Stimulated activated CD8-positive, alpha-beta memory T cell treated with anti-CD3 and anti-CD28 coated beads, Interleukin-7, amount 100 ng/mL, for 24 hours (primary cell): ENCODE data around the gene TP53I11.

Source experiments
- DNase-seq: peaks from one replicate; pipeline ENCODE4 v3.0.0-alpha.2; 2020; ENCODE audit warnings: low read depth

TP53I11 gene, protein sequence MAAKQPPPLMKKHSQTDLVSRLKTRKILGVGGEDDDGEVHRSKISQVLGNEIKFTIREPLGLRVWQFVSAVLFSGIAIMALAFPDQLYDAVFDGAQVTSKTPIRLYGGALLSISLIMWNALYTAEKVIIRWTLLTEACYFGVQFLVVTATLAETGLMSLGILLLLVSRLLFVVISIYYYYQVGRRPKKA

DNA sequence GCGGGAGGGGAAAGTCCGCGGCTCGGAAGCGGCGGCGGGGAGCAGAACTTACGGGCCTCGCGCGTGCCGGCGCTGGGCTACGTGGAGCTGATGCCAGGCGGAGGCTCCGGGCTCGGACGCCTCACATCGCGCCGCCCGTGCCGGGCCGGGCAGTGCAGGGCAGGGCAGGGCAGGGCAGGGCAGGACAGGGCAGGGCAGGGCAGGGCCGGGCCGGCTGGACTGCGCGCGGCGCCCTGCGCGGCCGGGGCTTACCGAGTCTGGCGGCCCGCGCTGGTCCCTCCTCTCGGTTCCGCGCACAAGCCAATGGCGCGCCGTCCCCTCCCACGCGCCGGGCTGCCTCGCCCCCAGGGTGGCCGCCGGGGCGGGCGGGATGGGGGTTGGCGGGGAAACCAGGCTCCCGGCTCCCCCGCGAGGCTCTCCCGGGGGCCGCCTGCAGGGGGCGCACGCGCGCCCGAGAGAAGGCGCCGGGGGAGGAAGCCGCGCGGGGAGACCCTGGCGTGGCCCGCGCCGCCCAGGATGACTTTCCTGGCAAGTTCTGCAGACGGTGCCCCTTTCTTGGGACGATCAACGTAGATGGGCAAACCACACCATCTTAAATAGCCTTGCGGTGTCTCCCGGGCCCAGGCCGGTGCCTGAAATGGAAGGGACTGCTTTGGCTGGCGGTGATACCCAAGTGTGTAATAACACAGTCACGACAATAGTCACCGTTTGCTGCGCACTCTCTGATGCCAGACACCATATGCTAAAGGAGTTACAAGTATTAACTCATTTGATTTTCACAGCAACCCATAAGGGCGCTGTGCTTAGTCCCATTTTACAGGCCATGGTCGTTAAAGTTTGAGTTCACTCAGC lies at the start of gene TP53I11:
Gene TP53I11, minus strand, starts transcription at position 259 of the 852 bp plus-strand sequence. CDS start 12,548 bp downstream, outside the sequence.
- DNase-seq = peak; percentile 20

DNA sequence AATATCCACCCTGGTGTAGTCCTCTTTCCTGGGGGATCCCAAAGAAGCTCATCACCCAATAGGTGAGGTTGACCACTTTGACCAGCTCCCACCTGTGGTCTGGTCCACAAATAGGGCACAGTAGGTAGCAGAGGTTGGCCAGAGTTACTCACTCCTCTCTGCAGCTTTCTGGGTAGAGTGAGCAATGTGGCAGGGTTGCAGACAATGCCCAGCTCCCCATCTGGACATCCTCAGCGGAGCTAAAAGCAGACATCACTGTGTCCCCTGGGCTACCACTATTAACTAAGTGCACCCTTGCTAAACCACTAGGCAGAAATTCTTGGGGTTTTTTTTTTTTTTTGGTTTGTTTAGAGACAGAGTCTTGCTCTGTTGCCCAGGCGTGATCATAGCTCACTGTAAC lies 48.4 kb upstream of the TP53I11 start:
- no peak for DNase-seq

DNA sequence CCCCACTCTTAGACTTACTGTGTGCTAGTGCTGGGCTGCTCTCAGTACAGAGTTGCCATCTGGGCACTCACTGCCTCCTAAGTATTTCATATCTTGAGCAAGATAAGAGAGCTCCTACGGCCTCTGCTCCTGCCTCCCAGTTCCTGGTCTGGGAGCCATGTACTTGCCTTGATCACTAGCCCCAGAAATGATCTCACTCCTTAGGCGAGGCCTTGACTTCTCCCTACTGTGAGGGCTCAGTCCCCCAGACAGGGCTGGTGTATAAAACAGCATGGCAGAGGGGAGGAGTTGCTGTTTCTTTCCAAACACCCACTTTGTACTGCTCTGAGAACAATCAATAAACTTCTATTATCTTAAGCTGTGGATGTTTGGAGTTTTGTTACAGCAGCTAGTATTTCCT lies 47.4 kb upstream of the TP53I11 start:
- DNase-seq = no peak

DNA sequence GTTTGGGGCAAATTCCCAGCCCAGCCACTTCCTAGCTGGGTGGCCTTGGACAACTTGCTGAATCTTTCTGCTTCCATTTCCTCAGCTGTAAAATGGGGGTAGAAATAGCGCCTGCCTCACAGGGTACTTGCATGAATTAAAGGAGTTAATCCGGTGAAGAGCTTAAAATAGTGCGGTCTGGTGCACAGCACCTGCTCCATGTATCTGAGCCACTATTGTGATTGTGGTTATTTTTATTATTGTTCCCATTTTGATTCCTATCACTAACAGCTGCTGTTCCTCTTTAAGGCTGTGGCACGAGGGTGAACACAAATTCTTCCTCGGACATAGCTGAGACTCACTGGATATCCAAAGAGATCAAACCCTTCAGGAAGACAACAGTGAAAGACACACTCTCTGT lies 46.9 kb upstream of the TP53I11 start:
- no peak for DNase-seq

DNA sequence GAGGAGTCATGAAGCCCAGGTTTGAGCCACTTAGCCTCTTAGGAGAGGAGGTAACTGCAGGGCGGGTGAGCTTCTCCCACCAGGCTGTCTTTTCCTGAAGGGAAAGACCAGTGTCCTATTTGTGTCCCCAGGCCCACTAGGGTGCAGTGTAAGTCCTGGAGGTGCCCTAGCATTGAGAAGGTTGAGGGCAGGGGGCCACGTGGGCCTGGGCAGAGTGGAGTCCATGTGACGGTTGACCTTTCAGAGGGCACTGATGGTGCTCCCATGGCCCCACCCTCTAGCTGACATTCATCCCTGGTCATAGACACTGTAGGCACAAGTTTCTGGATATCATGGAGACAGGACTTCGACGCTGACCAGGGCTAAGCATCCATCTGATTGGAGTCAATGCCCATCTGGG lies 44.1 kb upstream of the TP53I11 start:
- no peak for DNase-seq

DNA sequence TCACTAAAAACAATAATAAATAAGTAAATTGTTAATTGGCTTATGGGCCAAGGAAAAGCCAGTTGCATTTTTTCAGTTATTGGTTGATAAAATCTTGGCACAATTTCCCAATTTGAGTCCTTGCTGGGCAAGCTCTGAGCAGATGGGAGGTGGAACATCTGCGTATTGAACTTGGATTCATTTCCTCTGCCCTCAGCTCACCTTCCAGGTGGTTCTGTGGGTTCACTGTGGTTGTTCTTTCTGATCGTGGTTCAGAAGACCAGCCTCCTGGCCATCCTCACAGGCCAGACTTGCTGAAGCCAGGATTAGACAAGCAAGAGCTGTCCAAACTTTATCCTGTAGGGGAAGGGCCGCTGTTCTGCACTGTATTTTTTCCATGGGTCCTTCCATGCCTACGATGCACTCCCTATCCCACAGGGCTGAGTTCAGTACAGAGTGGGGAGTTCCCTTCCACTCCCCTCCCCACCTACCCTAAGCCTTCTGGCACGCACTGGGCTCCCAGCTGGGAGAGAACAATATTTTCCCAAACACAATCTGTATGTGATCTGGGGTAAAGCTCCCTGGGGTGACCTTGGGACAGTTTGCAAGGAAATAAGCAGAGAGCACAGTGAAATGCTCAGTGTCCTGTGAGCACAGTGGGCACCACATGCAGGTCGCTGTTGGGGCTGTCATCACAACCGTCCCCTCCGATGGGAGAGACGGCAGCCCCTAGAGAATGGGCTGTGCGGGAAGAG lies 43.5 kb upstream of the TP53I11 start:
- DNase-seq = no peak

DNA sequence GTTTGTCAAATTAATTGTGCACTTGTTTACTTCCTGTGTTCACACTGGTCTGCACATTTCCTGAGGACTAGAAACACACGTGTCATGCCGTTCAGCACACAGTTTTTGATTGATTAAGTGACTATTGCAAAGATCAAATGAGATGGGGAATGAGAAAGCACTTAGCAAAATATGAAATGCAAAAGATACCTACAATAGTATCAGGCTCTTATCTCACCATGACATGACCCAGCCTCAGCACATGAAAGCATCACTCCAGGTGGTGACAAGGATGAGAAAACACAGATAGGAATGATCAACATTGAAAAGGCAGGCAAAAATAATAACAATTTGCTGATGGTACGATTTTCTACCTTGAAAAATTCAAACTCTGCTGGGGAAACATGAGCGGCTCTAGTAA lies 42.1 kb upstream of the TP53I11 start:
- DNase-seq = no peak

DNA sequence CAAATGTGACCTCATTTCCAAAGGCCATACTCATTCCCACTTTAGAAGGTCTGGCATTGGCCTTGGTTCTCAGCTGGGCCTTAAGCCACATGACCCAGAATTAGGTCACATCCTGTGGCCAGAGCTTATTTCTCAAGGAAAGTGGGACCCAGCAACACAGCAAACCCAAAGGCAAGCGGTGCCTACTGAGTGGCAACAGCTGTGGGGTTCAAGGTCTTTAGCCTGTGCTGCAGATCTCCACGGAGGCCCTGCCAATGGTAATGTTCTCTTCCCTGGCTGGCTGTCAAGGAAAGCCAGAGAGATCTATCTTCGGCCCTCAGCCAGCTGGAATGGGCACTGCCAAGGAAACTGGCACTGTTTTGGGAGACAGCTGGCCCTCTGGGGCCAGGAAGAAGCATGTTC lies 41.5 kb upstream of the TP53I11 start:
- no peak for DNase-seq

DNA sequence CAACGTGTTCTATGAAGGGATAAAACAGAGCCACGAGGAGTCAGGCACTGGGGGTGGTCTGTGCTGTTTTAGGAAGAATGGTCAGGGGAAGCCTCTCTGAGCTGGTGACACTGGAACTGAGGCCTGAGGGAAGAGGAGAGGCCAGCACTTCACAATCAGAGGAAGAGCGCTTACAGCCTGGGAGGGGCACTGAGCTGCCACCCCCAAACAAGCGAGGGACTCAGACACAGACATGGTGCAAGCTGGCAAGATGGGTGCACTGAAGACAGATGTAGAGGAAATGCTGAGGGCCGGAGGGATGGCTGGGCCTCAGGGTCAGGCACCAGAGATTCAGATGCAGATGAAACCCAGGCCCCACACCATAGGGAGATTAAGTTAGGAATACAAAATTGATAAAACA lies 40.0 kb upstream of the TP53I11 start:
- DNase-seq = no peak

DNA sequence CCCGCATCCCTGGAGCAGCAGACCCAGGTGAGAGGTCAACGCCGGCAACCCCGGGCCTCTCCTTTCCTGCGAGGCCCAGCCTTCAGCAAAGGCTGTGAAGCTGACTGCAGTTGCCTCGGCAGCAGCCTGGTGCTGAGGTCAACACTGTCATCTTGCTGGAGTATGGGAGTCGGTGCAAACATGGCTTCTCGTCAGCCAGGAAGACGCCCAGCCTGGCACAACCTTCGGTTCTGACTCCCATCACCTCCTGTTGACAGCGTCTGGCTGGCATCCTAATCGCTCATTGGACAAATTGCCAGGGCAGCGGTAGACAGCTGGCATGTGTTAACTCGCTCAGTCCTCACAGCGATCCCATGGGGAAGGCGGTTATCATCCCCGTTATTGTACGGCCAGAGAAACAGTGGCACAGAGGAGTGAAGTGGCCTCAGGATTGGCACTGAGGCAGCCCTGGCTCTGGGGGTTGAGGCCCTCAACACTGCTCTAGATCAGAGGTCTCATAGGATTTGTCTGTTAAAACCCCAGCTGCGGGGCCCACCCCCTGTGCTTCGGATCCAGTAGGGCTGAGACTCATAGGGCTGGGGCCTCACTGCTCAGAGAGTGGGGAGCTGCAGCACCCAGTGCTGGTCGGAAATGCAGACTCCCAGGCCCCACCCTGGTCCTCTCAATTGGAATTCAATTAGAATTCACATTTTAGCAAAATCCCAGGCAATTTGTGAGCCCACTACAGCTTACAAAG lies 39.3 kb upstream of the TP53I11 start:
- no peak for DNase-seq

DNA sequence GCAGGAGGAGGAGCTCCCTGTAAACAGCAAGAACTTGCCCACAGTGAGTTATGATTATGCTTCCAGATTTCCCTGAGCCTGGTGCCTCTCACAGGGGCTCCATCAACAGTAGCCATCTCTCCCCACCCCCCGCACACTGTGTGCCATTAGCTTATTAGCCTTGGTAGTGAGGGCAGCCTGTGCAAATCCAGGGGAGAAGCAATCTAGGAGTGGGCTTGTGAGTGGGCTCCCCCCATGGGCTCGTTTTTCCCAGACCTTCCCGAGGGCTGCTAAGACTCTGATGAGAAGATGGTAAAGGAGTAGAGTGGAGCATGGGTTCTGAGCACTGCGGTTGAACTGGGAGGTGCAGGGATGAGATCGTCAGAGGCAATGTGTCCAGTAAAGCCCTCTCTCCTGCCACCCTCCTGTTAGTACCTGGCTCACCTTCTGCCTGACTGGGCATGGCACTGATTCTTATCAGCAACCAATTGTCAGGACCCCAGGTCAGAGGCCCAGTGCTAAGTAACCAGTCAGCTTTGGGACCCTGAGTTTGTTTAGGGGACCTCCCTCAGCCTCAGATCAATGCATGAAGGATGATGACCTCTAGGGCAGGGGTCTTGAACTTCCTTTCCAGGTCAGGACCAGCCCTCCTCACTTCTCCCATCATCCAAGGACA lies 38.4 kb upstream of the TP53I11 start:
- DNase-seq = no peak

DNA sequence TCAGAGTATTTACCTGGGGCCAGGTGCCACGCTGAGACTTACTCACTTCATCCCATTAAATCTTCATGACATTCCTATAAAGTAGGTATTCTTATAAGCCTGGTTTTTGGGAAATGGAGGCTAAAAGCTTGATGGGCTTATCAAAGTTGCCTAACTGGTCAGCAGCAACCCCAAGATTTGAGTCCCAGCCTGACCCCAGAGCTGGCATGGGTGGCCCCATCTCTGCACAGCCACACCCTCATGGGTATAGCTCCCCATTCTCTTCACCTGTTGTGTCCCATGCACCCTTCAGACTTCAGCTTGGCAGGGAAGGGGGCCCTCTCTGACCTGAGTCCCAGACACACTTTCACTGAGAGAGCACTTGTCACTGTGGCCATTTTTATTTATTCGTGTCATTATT lies 37.4 kb upstream of the TP53I11 start:
- DNase-seq = no peak

DNA sequence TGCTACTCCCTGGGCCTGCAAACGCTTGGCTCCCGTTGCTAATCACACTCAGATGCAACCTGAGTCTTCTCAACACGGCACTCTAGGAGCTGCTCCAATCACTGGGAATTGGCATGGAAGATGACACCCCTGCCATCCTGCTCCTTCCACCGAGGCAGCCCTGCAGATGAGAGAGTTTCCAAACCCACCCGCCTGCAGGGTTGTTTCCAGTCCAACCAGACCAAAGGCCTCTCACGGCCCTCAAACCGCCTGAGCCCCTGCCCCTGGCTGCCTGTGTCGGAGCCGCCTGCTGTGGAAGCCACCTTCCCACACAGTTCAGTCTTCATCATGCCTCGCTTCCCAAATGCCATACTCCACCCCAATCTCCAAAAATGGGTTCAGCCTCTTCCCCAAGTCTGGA lies 36.8 kb upstream of the TP53I11 start:
- no peak for DNase-seq

DNA sequence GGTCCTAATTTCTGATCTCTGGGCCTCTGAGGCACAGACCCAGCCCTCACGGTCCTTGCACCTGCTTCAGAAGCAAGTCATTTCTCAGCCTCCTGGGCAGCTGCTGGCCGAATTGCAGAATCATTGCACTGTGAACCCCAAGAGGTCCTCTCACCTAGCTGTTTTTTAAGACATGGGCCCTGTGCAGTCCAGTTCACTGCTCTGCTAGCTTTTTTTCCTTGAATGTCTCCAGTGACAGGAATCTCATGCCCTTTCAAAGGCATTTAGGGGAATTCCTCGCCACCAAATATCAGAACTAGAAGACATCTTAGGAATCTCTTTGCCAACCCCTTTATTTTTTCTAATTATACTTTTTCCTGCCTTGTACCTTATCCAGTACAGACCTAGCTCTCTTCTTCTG lies 35.6 kb upstream of the TP53I11 start:
- no peak for DNase-seq

DNA sequence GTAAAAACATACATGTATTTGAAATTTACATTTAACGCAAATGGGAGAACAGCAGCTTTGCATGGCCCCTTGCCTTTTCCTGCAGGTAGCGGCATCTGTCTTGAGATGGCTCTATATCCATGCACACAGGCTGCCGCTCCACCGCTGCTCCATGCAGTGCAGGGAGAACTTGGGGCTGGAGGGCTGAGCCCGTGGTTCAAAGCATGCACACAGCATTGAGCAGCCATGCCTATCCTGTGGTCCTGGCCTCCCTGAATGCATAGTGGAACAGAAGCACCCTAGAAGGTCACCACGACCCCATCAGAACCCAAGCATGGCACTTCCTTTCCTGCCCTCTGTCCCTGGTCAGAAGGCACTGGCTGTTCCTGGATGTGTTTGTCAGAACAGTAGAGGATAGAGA lies 35.0 kb upstream of the TP53I11 start:
- no peak for DNase-seq

DNA sequence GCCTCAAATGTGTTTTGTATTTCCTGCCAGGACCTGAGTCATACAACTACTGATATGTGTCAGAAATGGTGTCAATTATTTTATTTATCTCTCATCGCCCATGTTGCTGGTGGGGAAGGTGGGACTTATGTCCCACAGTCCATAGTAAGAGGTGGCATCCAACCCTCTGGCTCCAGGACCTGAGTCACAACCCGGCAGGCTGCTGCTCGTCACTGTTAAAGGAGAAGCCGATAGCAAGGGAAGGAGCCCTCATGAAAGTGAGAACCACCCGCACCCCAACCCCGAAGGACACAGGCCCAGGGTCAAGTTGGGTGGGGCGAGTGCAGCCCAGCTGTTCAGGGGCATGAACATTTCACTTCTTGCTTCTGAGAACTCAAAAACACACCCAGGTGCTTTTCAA lies 33.1 kb upstream of the TP53I11 start:
- DNase-seq = no peak

DNA sequence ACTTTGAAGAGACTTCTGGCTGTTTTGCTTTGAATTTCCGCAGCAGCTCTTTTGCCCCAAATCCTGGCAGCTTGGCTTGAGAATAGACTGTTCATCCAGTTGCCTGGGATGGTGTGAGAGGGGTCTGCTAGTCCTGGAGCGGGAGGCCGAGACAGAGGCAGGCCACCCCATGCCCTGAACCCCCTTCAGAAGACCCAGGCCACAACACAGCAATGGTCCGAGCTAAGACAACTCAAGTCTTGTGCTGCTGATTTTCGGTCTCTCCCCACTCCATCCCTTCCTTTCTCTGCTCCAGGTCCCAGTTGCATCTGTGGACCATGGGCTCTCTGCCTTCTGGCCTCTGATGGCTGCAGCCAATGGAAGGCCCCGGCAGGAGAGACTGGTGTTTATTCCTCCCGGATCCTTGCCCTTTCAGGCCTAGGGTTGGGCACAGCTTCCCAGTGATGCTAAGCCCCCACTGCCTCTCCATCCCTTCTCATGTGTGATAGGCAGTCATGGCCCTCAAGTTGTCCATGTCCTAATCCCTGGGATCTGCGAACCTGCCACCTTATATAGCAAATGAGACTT lies 31.9 kb upstream of the TP53I11 start:
- no peak for DNase-seq

DNA sequence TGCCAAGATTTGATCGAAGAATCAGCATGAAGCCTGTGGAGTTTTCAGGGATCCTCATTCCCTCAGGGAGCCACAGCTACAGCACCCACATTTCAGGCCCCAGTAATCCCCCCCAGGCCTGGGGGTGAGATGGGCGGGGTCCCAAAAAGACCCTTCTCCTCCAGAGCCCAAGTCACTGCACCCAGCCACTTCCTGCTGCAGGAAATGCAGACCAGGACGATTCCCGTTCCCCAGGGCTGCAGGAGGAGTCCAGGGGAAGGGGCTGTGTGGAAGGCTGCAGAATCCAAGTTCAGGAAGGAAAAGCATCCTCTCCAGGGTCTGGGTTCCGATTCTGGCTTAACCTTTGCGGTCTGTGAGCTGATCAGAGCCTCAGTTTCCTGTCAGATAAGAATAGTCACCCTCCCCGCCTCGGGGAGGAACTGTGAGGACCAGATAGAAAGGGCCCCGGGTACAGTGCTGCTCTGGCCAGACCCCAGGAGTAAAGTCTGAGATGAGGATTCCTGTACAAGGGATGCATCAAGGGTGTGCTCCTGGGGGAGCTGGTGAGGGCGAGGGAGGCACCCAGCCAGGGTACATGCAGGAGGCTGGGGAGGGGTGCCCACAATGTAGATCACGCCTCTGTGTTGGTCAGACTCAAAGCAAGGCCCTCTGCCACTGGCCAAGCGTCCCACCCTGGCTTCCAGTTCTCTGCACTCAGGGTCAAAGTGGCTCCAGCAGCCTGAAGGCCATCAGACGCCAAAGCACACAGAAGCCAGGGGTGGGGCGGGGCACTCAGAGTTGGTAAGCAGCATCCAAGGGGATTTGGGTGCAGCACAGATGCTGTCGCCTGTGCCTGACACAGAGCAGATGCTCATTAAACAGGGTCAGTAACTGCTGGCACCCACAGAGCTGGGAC lies 30.1 kb upstream of the TP53I11 start:
- DNase-seq = no peak

DNA sequence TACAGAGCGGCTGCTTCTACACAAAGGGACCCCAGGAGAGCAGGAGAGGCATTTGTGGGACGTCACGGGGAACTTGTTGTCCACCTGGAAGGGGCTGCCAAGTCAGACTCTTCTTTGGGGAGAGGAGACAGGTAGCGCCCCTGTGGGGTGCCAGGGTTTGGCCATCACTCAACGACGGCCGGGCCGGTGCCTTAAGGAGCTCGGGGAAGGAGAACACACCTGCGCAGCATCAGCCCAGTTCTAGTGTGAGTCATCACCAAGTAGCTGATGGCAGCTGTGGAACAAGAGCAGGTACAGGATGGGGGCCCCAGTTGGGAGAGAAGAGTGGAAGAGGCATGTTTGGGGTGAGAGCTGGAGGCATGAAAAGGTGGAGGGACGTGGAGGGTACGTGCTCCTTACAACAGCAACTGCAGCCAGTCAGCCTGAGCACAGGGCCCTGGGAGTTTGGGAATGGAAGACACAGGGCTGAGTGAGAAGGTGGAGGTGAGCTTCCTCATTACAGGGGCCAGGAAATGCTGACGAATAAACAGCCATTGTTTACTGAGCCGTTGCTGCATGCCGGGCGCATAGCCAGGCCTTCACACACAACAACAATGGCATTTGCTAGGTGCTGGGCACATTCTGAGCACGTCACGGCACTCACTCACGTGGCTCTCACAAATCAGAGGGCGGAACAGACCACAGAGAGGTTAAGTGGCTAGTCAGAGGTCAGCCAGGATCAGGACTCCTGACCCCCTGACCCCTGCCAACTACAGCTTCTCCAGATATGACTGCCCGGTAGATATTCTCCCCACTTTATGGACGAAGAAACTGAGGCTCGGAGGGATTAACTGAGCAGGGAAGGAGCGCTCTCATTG lies 29.1 kb upstream of the TP53I11 start:
- DNase-seq = no peak

DNA sequence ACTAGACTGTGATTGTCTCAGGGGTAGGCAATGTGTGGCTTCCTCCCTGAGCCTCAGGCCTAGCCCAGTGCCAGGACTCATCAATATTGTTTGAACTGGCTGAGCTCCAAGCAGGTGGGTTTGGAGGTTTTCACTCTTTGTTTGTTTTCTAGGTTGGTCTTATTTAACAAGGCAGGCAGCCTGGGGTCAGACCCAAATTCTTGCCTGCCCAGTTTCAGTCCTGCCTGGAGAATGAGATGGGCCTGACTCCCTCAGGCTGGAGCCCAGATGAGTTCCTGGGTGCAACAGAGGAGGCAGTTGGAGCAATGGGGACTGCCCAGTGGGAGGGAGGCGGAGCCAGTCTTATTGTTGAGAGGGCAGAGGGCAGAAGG lies 28.3 kb upstream of the TP53I11 start:
- no peak for DNase-seq
